C4-2B (cell line): ENCODE data around the gene VWA5A.

Experiments
- CTCF ChIP-seq: fragments of 450-650 bp; conservative IDR thresholded peaks from 2 replicates; pipeline ENCODE4 v1.5.1; 2017; ENCODE audit warnings: mild to moderate bottlenecking
- ZFX ChIP-seq: fragments of 450-650 bp; IDR thresholded peaks from 2 replicates; pipeline ENCODE4 v1.6.1; 2017

- TF ChIP-seq ZFX: no peak
- no peak for TF ChIP-seq CTCF
These were observed 5.0 kb upstream of the VWA5A start for GRCh38 chr11:124110201-124110600.
